ENCODE results near the gene GPT2. TPM values are rescaled to one million over a fixed set of nuclear protein-coding genes. Genes with fewer than 3 reads are reported as not detected.

The GPT2 gene, protein sequence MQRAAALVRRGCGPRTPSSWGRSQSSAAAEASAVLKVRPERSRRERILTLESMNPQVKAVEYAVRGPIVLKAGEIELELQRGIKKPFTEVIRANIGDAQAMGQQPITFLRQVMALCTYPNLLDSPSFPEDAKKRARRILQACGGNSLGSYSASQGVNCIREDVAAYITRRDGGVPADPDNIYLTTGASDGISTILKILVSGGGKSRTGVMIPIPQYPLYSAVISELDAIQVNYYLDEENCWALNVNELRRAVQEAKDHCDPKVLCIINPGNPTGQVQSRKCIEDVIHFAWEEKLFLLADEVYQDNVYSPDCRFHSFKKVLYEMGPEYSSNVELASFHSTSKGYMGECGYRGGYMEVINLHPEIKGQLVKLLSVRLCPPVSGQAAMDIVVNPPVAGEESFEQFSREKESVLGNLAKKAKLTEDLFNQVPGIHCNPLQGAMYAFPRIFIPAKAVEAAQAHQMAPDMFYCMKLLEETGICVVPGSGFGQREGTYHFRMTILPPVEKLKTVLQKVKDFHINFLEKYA
- total RNA-seq (100 to 1,000 TPM in 1 of 4 donors, 10 to 100 TPM in 3; 27.7 to 110 (median 65.3) TPM), polyA plus RNA-seq (10 to 100 TPM; 25.7 to 52.5 (median 41.1) TPM)
- long read RNA-seq, donor 1, transcript GPT2-201 (12 exons, 3,984 nt), result major isoform, 115 of 152 reads
- long read RNA-seq, donor 1, partial matches to known transcripts, result 10 of 152 reads
- long read RNA-seq, donor 1, other reads (novel, unspliced or antisense), result 22 of 152 reads
- long read RNA-seq, donor 2, transcript GPT2-201 (12 exons, 3,984 nt), result major isoform, 62 of 92 reads
- long read RNA-seq, donor 2, partial matches to known transcripts, result 23 of 92 reads
- long read RNA-seq, donor 2, other reads (novel, unspliced or antisense), result 4 of 92 reads

DNA sequence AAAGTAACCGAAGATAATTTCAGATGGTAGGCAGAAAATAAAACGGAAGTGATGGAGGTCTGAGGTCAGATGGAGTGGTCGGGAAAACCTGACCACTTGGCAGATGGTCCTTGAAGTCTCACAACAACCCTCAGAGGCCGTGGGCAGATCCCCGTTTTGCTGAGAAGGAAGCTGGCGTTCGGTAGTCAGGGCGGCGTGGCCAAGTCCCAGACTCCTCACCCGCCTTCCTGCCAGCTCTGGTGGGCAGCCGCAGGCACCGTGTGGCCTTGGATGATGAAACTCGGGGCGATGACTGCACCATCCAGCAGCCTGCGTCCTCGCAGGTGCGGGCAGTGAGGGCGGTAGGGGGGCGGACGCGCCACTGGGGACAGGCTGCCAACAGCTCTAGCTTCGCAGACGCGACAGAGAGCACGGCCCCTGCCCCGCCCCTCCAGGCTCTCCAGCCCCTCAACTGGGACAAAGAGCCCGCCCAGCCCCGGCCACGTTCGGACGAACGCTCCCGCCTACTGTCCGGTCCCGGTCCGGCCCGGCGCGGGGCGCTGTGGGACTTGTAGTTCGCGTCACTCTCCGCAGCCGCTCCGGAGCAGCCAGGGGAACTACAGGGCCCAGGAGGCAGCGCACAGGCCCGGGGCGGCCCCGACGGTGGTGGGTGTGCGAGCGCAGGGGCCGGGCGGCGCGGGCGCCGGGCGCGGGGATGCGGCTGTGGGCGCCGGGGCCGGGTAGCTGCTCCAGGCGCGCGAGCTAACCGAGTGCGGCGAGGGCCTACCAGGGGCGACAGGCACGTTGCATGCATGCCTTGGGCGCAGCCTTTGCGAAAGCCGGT is at the start of gene GPT2:
Gene GPT2, plus strand, starts transcription at position 673 of the 823 bp plus-strand sequence. CDS start 354 bp downstream, outside the sequence.
- H3K36me3 ChIP-seq (ENCODE audit: insufficient read depth in 1 of 2, low read depth in 1 of 2), result no peaks in the 10 kb centered on the region
- no peaks in the 10 kb centered on the region for H3K27me3 ChIP-seq (ENCODE audit: insufficient read depth in 3 of 3, low read length in 2 of 3)
- peak within 1 kb of the TSS; percentile 86 for H3K27ac ChIP-seq
- H3K4me1 ChIP-seq, result peaks cover 24% of the 10 kb centered on the region
- TF ChIP-seq, protein P1, sequence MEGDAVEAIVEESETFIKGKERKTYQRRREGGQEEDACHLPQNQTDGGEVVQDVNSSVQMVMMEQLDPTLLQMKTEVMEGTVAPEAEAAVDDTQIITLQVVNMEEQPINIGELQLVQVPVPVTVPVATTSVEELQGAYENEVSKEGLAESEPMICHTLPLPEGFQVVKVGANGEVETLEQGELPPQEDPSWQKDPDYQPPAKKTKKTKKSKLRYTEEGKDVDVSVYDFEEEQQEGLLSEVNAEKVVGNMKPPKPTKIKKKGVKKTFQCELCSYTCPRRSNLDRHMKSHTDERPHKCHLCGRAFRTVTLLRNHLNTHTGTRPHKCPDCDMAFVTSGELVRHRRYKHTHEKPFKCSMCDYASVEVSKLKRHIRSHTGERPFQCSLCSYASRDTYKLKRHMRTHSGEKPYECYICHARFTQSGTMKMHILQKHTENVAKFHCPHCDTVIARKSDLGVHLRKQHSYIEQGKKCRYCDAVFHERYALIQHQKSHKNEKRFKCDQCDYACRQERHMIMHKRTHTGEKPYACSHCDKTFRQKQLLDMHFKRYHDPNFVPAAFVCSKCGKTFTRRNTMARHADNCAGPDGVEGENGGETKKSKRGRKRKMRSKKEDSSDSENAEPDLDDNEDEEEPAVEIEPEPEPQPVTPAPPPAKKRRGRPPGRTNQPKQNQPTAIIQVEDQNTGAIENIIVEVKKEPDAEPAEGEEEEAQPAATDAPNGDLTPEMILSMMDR (IDR thresholded peaks at IDR 0.05), result peak; percentile 15
- ATAC-seq (peak; percentile 86 to 94 (median 90)), DNase-seq (peak; percentile 99)
- peak within 1 kb of the TSS; percentile 95 for H3K4me3 ChIP-seq
- WGBS, 3 donors, result 0 to 1% (median 1%) methylated on average over 56 to 75 of the region's 75 CpGs
- intact Hi-C loops (cut with DNase I), result no loop called here
- H3K9me3 ChIP-seq, result no peaks in the 10 kb centered on the region

DNA sequence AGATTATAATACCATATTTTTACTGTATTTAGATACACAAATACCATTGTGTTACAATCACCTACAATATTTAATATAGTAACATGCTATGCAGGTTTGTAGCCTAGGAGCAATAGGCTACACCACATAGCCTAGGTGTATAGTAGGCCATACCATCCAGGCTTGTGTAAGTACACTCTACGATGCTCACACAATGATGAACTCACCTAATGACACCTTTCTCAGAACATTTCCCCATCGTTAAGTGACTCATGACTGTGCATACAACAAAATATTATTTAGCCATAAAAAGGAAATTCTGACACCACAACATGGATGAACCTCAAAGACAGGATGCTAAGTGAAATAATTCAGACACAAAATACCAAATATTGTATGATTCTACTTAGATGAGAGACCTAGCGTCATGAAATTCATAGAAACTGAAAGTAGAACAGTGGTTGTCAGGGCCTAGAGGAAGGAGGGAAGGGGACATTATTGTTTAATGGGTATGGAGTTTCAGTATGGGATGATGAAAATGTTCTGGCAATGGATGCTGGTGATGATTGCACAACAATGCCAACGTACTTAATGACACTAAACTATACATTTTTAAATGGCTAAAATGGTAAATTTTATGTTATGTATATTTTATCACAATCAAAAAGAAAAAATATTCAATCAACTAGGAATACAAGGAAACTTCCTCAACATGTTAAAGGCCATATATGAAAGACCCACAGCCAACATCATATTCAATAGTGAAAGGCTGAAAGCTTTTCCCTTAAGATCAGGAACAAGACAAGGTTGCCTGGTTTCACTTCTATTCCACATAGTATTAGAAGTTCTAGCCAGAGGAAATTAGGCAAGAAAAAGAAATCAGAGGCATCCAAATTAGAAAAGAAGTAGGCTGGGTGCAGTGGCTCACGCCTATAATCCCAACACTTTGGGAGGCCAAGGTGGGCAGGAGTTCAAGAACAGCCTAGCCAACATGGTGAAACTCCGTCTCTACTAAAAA is 47.3 kb upstream of the GPT2 start:
- Histone ChIP-seq H3K9me3 (no peaks in the 10 kb centered on the region), H3K36me3 (ENCODE audit: insufficient read depth in 1 of 2, low read depth in 1 of 2) (no peaks in the 10 kb centered on the region), H3K4me3 (no peak overlapping the region), H3K27me3 (ENCODE audit: insufficient read depth in 3 of 3, low read length in 2 of 3) (no peaks in the 10 kb centered on the region), H3K4me1 (no peaks in the 10 kb centered on the region), H3K27ac (no peak overlapping the region)
- TF ChIP-seq, protein P1 (IDR thresholded peaks at IDR 0.05), result no peak
- 81 to 92% (median 83%) methylated on average over 6 of the region's 6 CpGs for WGBS, 3 donors
- intact Hi-C loops (cut with DNase I), result no loop called here
- ATAC-seq (no peak), DNase-seq (no peak)

DNA sequence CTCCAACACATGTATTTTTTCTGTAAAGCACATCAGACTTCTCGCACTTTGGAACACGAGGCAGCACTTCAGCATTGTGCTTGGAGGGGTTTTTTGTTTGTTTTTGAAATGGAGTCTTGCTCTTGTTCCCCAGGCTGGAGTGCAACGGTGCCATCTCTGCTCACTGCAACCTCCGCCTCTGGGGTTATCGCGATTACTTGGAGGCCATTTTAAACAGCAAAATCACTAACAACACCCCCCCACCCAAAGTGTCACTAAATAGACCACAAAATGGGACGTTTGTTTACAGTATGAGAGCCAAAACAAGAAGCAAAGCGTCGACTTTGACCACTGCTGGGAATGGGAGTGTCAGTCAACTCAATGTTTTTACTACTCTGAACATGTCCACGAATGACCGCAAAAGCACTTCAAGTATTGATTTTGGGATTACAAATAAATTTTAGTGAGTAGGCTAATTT is 44.1 kb upstream of the GPT2 start:
- ATAC-seq, result no peak
- no peaks in the 10 kb centered on the region for H3K36me3 ChIP-seq (ENCODE audit: insufficient read depth in 1 of 2, low read depth in 1 of 2)
- no peak overlapping the region for H3K4me3 ChIP-seq
- TF ChIP-seq, protein P1 (IDR thresholded peaks at IDR 0.05), result no peak
- whole genome bisulfite sequencing, 3 donors, result 72 to 76% (median 74%) methylated on average over 11 of the region's 11 CpGs
- H3K27ac ChIP-seq, result no peak overlapping the region
- intact Hi-C loops (cut with DNase I), result no loop called here
- no peak for DNase-seq
- H3K27me3 ChIP-seq (ENCODE audit: insufficient read depth in 3 of 3, low read length in 2 of 3), result peaks cover 0 to 1% (median 0%) of the 10 kb centered on the region in 3 donors
- H3K4me1 ChIP-seq, result no peaks in the 10 kb centered on the region
- no peaks in the 10 kb centered on the region for H3K9me3 ChIP-seq

Data from psoas muscle (tissue), 8 donors.